Activated CD4-positive, alpha-beta T cell treated with anti-CD3 and anti-CD28 coated beads for 36 hours (primary cell): Measurements from ENCODE around the gene GPRIN1. TPM values are rescaled to one million over a fixed set of nuclear protein-coding genes. Genes with fewer than 3 reads are reported as not detected.
"Not testable (repeated sequence)": the region's sequence is repeated elsewhere in the genome, so short reads cannot be mapped to it uniquely, and the experiment has no call there.

Experiments
- ATAC-seq: fragments of 200-7000 bp; cut with Tn5 transposase; one replicate; pipeline ENCODE4 v1.10.0; 2021; ENCODE audit warnings: mild to moderate bottlenecking, moderate library complexity
- CTCF ChIA-PET: fragments of 350-600 bp; sonication (Branson Sonifier 250); formaldehyde crosslinking; loops from one replicate; lab custom pipeline; 2021; ENCODE audit warnings: antibody characterized with exemption; lab: Charles Lee
- POLR2A ChIA-PET: fragments of 350-600 bp; sonication (Branson Sonifier 250); formaldehyde crosslinking; loops from one replicate; lab custom pipeline; 2021; ENCODE audit warnings: antibody characterized with exemption, inconsistent platforms; lab: Charles Lee
- DNase-seq: peaks from one replicate; pipeline ENCODE4 v3.0.0-alpha.2; 2020
- H3K27ac Mint-ChIP-seq: one replicate; pipeline ENCODE4 v1.8.0; 2021; ENCODE audit warnings: mixed read lengths
- H3K27me3 Mint-ChIP-seq: one replicate; pipeline ENCODE4 v1.8.0; 2021; ENCODE audit warnings: mixed read lengths
- H3K36me3 Mint-ChIP-seq: one replicate; pipeline ENCODE4 v1.8.0; 2021; ENCODE audit warnings: low read depth, mixed read lengths
- H3K4me1 Mint-ChIP-seq: one replicate; pipeline ENCODE4 v1.8.0; 2021; ENCODE audit warnings: mixed read lengths
- H3K4me3 Mint-ChIP-seq: one replicate; pipeline ENCODE4 v1.8.0; 2021; ENCODE audit warnings: mild to moderate bottlenecking, moderate library complexity, mixed read lengths
- H3K9me3 Mint-ChIP-seq: one replicate; pipeline ENCODE4 v1.8.0; 2021; ENCODE audit warnings: low read depth, mixed read lengths
- intact Hi-C, 2 experiments: fragments of 100-400 bp; cut with DNase I in 1 of 2; cut with micrococcal nuclease in 1 of 2; formaldehyde crosslinking; loops; one replicate each; pipeline versions ENCODE4 v1.14.2 to v1.15.1; 2022 to 2024; cut with DNase I, micrococcal nuclease
- total RNA-seq, 2 experiments: library from RNA; stranded (reverse); gene quantifications; one replicate each; pipeline ENCODE4 v1.2.3, GENCODE V29; 2021

Gene GPRIN1
- total RNA-seq, 2 experiments from 2014 or later: 3.8 to 4.1 TPM

DNA sequence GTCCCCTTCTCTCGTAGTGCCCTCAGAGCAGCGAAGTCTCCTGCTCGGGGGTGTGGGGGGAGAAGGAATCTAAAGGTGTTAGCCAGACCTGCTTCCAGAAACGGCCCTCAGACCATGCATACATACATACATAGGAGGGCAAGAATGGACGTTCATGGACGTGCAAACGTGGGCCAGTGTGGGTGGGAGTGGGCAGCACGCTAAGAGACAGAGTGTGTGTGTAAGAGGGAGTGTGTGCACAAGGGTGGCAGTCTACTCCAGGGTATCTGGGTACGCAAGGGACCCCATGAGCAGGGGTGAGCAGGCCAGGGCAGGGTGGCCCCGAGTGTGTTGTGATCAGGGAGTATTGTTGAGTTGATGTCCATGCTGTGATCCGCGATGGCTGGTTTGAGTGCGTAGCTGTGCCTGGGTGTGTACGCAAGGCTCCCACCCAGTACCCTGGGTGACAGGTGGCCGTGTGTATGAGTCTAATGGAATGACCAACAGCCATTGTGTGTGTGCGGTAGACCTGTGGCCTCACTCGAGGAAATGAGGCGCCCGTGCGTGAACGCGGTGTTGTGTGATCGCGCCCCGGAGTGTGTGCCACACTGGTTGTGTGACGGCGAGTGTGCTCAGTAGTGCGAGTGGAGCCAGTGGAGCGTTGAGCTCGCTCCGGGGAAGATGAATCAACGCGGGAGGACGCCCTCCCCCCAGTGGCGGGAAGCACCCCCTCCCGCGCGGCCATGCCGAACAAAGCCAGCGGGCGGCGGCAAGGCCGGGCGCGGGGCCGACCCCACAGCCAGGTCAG is 826 bp downstream of the GPRIN1 start:
- peak overlapping the region; percentile 79 for H3K4me3 Mint-ChIP-seq

DNA sequence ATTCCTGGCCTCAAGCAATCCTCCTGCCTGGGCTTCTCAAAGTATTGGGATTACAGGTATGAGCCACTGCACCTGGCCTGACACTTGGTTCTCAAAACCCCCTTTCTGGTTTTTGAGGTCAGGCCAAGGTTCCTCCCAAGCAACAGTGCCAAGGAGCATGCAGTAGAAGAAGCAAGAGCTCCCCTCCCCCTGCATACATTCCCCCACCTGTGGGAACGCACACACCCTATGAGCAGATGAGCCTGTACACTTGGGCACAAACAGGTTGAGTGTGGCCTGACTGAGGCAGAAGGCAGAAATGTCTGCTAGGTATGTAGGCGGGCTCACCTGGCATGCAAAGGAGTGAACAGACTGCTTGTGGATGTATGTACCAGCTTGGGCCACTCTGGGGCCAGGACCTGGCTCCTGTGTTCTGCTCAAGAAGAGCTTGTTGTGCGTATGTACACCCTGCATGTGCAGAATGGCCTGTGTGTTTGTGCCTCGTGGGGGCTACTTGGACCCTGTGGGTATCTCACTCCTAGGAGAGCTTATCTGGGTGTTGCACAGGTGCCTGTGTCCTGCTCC is 1.7 kb downstream of the GPRIN1 start:
- peaks cover 23% of the 10 kb centered on the region for H3K27me3 Mint-ChIP-seq
- ChIA-PET POLR2A (interaction anchor here (0.7 kb wide), 1 partner anchor 13 kb away, joined by 4 read pairs; no protein-coding TSS in a partner anchor), CTCF (interaction anchor here (0.6 to 1.0 kb wide), 3 partner anchors 8 to 167 kb away, joined by 3 to 4 read pairs (median 3); no protein-coding TSS in a partner anchor)
- no peak overlapping the region for H3K4me3 Mint-ChIP-seq
- intact Hi-C loops: no loop called here
- H3K9me3 Mint-ChIP-seq: no peaks in the 10 kb centered on the region
- no peak for DNase-seq
- H3K27ac Mint-ChIP-seq: no peak overlapping the region
- H3K36me3 Mint-ChIP-seq: no peaks in the 10 kb centered on the region
- peaks cover 10% of the 10 kb centered on the region for H3K4me1 Mint-ChIP-seq
- no peak for ATAC-seq

More for the DNA sequence above, 826 bp downstream of the GPRIN1 start:
- peaks cover 10% of the 10 kb centered on the region for H3K4me1 Mint-ChIP-seq
- no peaks in the 10 kb centered on the region for H3K36me3 Mint-ChIP-seq
- peaks cover 26% of the 10 kb centered on the region for H3K27me3 Mint-ChIP-seq
- ChIA-PET POLR2A (no interaction called here), CTCF (interaction anchor here (1.0 kb wide), 1 partner anchor 50 kb away, joined by 3 read pairs; no protein-coding TSS in a partner anchor)
- H3K27ac Mint-ChIP-seq: no peak overlapping the region
- no peaks in the 10 kb centered on the region for H3K9me3 Mint-ChIP-seq
- ATAC-seq (peak; percentile 49), DNase-seq (peak; percentile 54)
- intact Hi-C loops: loop anchor here in 1 of 2 experiments (1.0 kb wide), 1 partner anchor 220 kb away; no protein-coding TSS in a partner anchor

DNA sequence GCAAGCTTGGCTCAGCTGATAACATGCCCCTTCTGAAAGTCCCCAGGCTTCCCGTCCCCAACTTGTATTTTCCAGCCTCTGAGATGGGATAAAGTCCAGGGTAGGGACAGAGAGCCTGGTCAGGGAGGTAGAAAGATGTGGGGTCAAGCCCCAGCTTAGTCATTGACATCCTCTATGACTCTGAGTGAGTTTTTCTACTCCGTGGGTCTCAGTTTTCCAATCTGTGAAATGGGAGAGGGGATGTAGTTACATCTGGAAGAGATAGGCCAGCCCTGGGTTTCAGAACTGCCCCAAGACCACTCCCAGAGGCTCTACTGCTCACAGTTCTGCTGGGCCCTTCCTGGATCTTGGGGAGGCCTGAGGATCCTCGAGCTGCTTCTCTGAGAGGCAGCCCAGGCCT is 3.1 kb downstream of the GPRIN1 start:
- H3K36me3 Mint-ChIP-seq: no peaks in the 10 kb centered on the region

DNA sequence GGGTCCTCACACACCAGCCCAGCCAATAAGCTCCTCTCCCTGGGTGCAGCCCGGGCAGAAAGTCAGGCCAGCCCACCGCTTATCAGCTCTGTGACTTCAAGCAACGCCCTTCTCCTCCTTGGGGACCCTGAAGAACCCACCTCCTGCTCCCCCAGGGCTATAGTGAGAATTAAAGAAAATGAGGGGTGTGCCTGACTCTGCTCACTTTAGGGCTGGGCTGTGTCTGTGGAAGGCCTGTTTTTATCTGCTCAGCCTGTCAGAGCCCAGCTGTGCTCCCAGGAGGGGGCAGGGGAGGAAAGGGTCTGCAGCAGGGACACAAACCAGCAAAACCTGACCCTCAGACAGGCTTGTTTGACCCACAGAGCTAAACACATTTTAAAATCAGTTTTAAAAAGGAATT is 3.9 kb downstream of the GPRIN1 start:
- ChIA-PET CTCF (interaction anchor here (0.6 to 0.9 kb wide), 2 partner anchors 177 to 207 kb away, joined by 3 to 4 read pairs; no protein-coding TSS in a partner anchor), POLR2A (no interaction called here)
- H3K9me3 Mint-ChIP-seq: no peaks in the 10 kb centered on the region
- H3K27ac Mint-ChIP-seq: no peak overlapping the region
- peaks cover 9% of the 10 kb centered on the region for H3K27me3 Mint-ChIP-seq
- DNase-seq: no peak
- no peak for ATAC-seq
- H3K4me3 Mint-ChIP-seq: no peak overlapping the region
- H3K4me1 Mint-ChIP-seq: peaks cover 10% of the 10 kb centered on the region
- intact Hi-C loops: no loop called here
- no peaks in the 10 kb centered on the region for H3K36me3 Mint-ChIP-seq

More for the DNA sequence above, 3.1 kb downstream of the GPRIN1 start:
- POLR2A ChIA-PET: no interaction called here
- no peak overlapping the region for H3K4me3 Mint-ChIP-seq
- ATAC-seq (no peak), DNase-seq (no peak)
- no peaks in the 10 kb centered on the region for H3K9me3 Mint-ChIP-seq
- CTCF ChIA-PET: interaction anchor here (0.6 to 0.9 kb wide), 2 partner anchors 178 to 206 kb away, joined by 3 to 4 read pairs; no protein-coding TSS in a partner anchor
- H3K27ac Mint-ChIP-seq: no peak overlapping the region
- intact Hi-C loops: no loop called here
- H3K4me1 Mint-ChIP-seq: peaks cover 10% of the 10 kb centered on the region
- H3K27me3 Mint-ChIP-seq: peaks cover 15% of the 10 kb centered on the region

DNA sequence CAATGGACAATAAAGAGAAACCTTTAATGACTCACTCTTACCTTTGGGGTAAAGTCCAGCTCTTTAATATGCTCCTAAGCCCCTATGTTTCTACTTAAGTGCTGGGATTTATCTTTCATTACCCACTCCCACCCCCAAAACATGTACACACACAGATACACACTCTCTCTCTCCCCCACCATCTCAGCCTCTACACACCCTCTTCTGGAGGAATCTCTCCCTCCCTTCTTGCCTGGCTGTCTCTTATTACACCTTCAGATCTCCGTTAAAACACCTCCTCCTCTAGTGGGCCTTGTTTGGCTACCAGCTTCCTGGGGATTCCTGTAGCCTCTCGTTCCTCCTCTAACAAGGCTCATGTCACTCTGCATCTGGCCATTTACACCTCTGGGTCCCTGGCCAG is 6.9 kb downstream of the GPRIN1 start:
- Mint-ChIP-seq H3K4me3 (no peak overlapping the region), H3K27ac (no peak overlapping the region), H3K4me1 (peaks cover 3% of the 10 kb centered on the region), H3K27me3 (peaks cover 2% of the 10 kb centered on the region), H3K9me3 (no peaks in the 10 kb centered on the region), H3K36me3 (no peaks in the 10 kb centered on the region)
- intact Hi-C loops: no loop called here
- ChIA-PET CTCF (interaction anchor here (0.7 kb wide), 1 partner anchor 9 kb away, joined by 3 read pairs; no protein-coding TSS in a partner anchor), POLR2A (no interaction called here)
- ATAC-seq (no peak), DNase-seq (no peak)

DNA sequence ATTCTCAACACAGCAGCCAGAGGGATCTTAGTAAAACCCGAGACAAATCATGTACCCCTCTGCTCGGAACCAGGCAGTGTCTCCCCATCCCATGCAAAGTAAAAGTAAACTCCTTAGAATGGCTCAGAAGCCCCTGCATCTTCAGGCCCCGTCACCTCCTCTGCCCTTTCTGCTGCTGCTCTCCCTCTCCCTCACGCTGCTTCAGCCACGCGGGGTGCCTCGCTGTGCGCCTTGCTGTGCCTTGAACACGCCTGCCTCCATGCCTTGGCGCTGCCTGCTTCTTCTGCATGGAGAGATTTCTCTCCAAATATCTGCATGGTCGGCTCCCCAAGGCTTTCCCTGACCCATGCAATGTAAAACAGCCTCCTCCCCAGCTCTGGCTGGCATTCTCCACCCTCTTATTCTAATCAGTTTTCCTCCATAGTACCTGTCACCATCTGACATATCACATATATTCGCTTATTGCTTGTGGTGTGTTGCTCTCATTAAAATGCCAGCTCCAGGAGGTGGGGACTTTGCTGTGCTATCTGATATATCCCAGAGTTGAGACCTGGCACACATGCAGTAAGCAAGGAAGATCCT is 8.0 kb downstream of the GPRIN1 start:
- DNase-seq (no peak), ATAC-seq (no peak)
- intact Hi-C loops: no loop called here
- H3K36me3 Mint-ChIP-seq: no peaks in the 10 kb centered on the region
- ChIA-PET CTCF (interaction anchor here (0.7 to 1.5 kb wide), 3 partner anchors 16 to 234 kb away, joined by 3 read pairs; no protein-coding TSS in a partner anchor), POLR2A (no interaction called here)
- H3K27me3 Mint-ChIP-seq: peaks cover 2% of the 10 kb centered on the region
- H3K27ac Mint-ChIP-seq: no peak overlapping the region
- H3K9me3 Mint-ChIP-seq: no peaks in the 10 kb centered on the region
- H3K4me1 Mint-ChIP-seq: peaks cover 3% of the 10 kb centered on the region
- no peak overlapping the region for H3K4me3 Mint-ChIP-seq

DNA sequence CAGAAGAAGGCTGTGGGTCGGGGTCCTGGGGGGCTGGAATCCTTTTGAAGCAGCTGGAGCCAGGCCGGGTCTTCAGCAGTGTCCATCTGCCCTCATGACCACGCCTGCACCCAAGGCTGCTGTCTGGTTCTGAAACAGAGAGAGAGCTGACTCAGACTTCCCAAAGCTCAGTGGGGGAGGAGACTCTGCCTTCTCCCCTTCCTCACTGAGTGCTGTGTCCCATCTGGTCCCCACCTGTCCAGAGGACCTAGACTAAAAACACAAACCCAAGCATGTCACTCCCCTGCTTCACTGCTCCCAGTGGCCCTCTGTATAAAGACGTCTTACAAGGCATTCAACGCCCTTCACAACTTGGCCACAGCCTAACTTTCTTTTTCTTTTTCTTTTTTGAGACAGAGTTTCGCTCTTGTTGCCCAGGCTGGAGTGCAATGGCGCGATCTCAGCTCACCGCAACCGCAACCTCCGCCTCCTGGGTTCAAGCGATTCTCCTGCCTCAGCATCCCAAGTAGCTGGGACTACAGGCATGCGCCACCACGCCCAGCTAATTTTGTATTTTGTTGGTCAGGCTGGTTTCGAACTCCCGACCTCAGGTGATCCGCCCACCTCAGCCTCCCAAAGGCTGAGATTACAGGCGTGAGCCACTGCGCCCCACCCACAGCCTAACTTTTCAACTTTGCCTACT is 10.1 kb downstream of the GPRIN1 start:
- ChIA-PET POLR2A (interaction anchor here (0.7 kb wide), 1 partner anchor 30 kb away, joined by 3 read pairs; the partner anchor contains the start of gene SNCB), CTCF (interaction anchor here (0.6 kb wide), 1 partner anchor 8 kb away, joined by 3 read pairs; no protein-coding TSS in a partner anchor)
- H3K27ac Mint-ChIP-seq, H3K4me3 Mint-ChIP-seq, H3K36me3 Mint-ChIP-seq, H3K4me1 Mint-ChIP-seq, H3K9me3 Mint-ChIP-seq, intact Hi-C loops, H3K27me3 Mint-ChIP-seq: not testable (repeated sequence)
- ATAC-seq: peak; percentile 18
- peak; percentile 43 for DNase-seq

DNA sequence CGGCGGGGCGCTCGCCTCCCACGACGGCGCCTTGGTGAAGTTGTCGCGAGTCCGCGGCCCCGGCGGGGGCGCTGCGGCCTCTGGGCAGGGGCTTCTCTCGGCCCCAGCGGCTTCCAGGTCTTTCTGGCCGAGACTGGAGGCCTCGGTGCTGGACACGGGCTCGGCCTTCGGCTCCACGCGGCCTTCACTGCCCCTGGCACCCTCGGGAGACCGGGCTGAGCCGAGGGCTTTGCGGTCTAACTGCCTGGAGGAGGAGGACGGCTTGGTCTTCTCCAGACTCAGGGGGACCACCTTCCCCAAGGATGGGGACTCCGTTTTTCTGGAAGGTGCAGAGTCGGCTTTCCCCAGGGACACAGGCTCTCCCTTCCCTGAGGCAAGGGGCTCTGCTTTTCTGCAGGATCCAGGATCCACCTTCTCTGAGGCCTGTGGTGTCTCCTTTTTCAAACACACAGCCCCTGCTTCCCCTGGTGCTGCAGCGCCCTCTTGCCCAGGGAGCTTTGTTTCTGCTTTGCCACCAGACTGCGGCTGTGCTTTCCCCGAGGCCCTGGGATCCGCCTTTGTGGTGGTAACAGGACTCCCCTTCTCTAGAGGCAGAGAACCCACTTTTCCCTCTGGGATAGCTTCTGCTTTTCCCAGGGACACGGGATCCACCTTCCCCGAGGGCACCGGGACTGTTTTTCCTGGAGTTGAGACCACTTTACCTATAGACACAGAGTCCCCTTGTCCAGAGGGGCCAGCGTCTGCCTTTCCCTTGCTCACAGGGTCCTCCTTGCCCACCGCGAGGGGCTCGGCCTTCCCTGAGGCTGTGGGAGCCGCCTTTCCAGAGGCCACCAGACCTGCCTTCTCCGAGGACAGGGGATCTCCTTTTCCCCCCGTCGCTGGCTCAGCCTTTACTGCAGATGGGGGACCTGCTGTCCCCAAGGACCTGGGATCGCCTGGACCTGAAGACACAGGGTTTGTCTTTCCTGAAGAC is 12.3 kb downstream of the GPRIN1 start:
- no peak for ATAC-seq
- Mint-ChIP-seq H3K4me3 (peak overlapping the region; percentile 24), H3K4me1 (peaks cover 8% of the 10 kb centered on the region), H3K27ac (no peak overlapping the region), H3K27me3 (peaks cover 2% of the 10 kb centered on the region), H3K9me3 (no peaks in the 10 kb centered on the region), H3K36me3 (no peaks in the 10 kb centered on the region)
- DNase-seq: peak; percentile 55
- intact Hi-C loops: loop anchor here (1.0 to 2.0 kb wide), 4 partner anchors 13 to 181 kb away; partner anchors contain the start of genes CLTB (in 2 of the 2), FAF2 (in 1 of the 2) and GPRIN1 (in 1 of the 2)
- ChIA-PET CTCF (interaction anchor here (0.6 to 0.7 kb wide), 3 partner anchors 15 to 376 kb away, joined by 3 read pairs; no protein-coding TSS in a partner anchor), POLR2A (interaction anchor here (0.6 kb wide), 1 partner anchor 29 kb away, joined by 3 read pairs; no protein-coding TSS in a partner anchor)

DNA sequence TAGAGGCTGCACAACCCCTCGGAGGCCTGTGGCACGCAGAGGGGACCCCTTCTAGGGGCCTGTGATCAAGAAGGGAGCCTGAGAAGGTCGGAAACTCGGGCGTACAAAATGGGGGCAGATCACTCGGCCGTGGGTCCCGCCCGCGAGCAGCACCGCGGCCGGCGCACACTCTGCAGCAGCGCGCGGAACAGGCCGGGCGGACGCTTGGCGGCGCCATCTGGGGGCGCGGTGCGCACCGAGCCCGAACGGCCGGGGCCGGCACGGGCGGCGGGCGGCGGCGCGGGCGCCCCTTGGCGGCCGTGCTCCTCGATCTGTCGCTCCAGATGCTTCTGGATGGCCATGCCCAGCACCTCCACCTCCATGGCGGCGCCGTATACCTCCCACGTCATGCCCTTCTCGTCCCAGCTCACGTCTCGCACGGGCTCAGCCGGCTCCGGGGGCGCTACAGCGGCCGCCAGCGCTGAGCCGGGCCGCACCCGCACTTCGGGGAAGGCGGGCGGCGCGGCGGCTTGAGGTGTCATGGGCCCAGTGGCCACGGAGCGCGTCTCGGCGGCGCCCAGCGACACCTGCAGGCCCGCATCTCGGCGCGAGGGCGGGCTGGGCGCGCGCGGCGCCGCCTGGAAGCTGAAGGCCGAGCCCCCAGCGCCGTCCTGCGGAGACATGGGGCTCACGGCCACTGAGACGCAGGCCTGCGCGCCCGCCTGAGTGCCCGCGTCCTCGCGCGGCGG is 13.1 kb downstream of the GPRIN1 start:
- POLR2A ChIA-PET: interaction anchor here (0.6 kb wide), 2 partner anchors 30 to 1526 kb away, joined by 3 read pairs; no protein-coding TSS in a partner anchor
- H3K9me3 Mint-ChIP-seq: no peaks in the 10 kb centered on the region
- H3K36me3 Mint-ChIP-seq: no peaks in the 10 kb centered on the region
- peak overlapping the region; percentile 68 for H3K27ac Mint-ChIP-seq
- peak overlapping the region; percentile 48 for H3K4me3 Mint-ChIP-seq
- intact Hi-C loops: loop anchor here (1.0 to 2.0 kb wide), 4 partner anchors 13 to 181 kb away; partner anchors contain the start of genes CLTB (in 2 of the 2), FAF2 (in 1 of the 2) and GPRIN1 (in 1 of the 2)
- CTCF ChIA-PET: interaction anchor here (0.7 to 1.0 kb wide), 3 partner anchors 10 to 73 kb away, joined by 3 to 5 read pairs (median 3); no protein-coding TSS in a partner anchor
- peaks cover 8% of the 10 kb centered on the region for H3K4me1 Mint-ChIP-seq
- DNase-seq: peak; percentile 81
- H3K27me3 Mint-ChIP-seq: peaks cover 2% of the 10 kb centered on the region
- peak; percentile 87 for ATAC-seq
